ENCODE measurements around the gene ERC2.

DNA sequence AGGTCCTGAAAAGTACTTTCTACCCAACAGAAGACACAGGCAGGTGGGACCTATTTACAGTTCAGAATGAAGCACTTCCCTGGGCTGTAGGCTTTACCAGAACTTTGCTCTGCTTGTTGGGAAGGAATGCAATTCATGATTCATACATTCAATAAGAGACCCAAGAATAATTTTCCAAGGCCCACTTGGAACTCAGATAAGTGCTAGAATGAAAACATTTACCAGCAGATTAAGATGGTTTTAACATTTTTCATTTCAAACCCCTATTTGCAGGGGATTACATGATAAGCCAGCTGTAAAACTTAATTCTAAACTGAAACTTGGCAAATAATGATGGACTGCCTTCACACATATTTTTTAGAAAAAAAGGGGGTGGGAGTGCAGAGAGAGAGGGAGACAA, 417.2 kb downstream of the ERC2 start:
- TF ChIP-seq CTCF (IDR thresholded peaks at IDR 0.05) (no peak), POLR2A (IDR thresholded peaks at IDR 0.05) (no peak)

All from heart left ventricle (tissue), 13 donors.